ENCODE data around the gene SPRY1.

DNA sequence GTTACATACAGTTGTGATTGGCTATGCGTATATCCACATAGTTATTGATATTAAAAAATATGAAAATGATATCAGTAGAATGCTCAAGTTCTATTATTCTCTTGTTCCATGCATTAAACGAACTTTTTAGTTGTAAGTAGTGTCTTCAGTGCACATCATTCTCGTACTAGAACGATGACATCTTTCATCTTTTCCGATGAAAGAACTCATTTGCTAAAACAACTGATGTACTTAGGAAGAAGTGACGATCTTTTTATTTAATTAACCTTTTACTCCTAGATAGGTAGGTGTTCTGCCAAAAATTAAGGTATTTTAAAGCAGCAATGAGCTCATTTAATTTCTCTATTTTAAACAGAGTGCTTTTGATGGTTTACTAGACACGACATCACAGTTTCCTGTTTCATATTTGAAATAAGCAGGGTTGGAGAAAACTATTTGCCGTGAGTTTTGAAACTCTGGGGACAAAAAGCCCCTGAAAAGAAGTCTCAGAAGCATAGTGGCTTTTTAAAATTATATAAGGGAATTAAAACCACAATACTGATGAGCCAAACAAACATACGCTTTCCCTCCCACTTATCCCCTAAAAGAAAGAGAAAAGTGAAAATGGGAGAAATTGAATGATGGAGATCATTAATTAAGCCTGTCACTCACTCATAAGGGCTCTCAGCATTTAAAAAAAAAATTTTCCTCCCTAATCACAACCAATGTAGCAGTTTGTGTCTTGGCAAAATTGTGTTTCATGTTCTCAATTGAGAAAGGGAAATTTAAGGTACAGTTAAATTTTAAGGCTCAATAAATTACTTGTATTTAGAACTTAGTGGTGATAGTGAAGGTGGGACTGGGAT, 25.6 kb downstream of the SPRY1 start:
- TF ChIP-seq, protein P1, sequence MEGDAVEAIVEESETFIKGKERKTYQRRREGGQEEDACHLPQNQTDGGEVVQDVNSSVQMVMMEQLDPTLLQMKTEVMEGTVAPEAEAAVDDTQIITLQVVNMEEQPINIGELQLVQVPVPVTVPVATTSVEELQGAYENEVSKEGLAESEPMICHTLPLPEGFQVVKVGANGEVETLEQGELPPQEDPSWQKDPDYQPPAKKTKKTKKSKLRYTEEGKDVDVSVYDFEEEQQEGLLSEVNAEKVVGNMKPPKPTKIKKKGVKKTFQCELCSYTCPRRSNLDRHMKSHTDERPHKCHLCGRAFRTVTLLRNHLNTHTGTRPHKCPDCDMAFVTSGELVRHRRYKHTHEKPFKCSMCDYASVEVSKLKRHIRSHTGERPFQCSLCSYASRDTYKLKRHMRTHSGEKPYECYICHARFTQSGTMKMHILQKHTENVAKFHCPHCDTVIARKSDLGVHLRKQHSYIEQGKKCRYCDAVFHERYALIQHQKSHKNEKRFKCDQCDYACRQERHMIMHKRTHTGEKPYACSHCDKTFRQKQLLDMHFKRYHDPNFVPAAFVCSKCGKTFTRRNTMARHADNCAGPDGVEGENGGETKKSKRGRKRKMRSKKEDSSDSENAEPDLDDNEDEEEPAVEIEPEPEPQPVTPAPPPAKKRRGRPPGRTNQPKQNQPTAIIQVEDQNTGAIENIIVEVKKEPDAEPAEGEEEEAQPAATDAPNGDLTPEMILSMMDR (IDR thresholded peaks at IDR 0.05), result no peak
- no peak for TF ChIP-seq POLR2A (IDR thresholded peaks at IDR 0.05)

All from uterus (tissue), 2 donors.